GM21529 (cell line): ENCODE data around the gene DPH1.

ENCODE experiments used
- ATAC-seq: cut with Tn5 transposase; IDR thresholded peaks from one replicate; pipeline ENCODE4 v1.9.1; 2021; ENCODE audit not compliant: unreplicated experiment

Gene DPH1

DNA sequence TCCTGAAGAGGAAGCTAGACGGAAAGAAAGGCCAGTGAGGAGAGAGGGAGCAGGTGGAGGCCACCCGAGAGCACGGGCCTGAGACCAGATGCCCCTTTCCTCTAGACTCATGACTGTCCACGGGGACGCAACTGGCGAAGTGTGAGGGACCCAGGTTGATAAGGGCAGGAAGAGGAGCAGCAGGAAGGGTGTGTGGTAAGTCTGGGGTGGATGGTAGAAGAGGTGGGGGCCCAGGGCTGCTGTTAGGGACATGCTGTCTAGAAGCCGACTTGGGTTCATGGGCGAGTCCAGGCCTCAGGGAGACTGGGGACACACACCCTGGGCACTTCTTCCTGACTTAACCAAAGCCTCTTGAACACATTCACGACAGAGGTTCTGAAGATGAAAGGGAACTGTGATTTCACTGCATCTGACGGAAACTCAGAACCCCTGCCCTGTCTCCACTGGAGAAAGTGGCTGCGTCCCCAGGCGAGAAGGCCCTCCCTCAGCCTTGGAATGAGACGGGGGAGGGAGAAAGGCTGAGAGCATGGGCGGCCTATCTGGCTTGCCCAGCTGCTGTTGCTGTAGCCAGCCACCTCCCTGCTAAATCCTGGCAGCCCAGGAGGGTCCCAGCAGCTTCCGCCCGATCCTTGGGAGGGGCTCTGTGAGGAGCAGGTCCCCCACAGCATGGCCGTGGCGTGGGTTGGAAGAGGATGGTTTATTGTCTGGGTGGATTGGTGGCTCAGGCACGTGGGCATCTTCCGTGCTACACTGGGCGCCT, 30.9 kb downstream of the DPH1 start:
- ATAC-seq = no peak

DNA sequence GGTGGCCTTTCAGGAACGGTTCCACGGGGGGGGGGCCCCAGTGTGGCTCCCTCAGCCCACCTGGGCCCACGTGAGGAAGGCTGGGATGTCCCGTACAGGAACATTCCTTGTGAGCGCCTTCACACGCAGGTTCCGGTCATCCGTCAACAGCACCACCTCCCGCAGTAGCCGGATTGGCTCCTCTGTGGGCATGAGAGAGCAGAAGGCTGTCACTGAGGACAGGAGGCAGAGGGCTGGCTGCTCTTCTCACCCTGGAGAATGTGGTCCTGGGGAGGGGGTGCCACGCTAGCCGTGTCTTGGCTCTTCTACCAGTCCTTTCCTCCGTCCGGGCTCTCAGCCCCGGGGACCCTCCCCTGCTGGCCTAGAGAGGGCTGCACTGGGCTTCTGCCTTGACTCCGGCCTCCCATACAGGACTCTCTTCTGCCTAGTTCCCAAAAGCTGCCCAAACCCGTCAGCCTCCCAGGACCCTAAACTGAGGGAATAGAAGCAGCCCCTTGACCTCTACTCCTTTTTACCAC, 31.5 kb downstream of the DPH1 start:
- ATAC-seq = no peak

DNA sequence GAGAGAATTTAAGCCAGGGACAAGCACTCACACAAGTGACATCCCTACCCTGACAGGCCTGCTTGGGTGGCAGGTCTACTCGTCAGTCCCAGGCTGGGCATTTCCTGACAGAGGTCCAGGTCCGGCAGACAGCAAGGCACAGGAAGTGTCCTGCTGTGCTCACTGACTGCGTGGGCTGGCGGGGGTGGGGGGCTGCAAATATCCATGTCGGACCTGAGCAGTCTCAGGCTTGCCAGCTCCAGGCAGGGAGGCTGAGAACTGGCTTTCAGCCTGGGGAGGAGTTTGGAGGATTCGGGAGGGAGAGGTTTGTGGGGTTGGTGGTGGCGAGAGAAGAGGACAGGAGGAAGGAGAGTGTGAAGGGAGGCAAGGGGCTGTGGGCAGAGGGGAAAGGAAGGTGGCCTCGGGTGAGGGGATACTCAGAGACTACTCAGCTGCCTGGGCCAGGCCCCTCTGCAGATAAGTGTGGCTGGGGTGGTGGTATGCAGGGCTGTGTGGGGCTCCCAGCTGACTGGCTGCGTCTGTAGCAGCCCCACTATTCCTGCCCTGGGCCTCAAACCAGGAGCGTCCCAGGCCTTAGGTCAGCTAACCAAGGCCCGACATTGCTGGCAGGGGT, 32.7 kb downstream of the DPH1 start:
- ATAC-seq = no peak

DNA sequence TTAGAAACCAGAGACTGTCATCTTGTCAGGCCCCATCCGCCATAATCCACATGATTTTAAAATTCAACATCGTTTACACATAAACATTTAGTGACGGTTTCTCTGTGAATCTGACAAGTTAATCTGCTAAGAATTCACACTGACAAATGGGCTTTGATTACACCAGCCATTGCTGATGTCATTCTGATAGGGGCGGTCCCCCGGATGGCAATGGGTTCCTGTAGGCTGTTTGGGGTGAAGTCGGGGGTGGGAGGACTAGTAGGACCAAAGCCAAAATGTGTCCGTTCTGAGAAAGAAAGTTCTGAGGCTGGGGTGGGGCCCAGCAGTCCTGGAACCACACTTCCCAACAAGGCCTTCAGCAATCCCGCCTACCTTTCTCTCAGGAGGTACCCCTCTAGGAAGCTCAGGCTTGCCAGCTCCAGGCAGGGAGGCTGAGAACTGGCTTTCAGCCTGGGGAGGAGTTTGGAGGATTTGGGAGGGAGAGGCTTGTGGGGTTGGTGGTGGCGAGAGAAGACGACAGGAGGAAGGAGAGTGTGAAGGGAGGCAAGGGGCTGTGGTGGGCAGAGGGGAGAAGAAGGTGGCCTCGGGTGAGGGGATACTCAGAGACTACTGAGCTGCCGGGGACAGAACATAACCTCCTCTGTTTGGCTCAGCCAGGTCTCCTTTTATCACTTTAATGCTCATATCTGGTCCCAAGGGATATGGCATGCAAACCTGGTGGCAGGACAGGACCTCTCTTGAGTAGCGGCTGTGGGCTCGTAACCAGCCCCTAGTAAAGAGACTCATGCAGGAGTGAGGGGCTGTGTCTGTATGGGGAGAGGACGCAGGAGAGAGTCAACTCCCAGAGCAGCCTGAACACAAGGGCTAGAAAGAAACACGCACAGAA, 33.6 kb downstream of the DPH1 start:
- no peak for ATAC-seq

DNA sequence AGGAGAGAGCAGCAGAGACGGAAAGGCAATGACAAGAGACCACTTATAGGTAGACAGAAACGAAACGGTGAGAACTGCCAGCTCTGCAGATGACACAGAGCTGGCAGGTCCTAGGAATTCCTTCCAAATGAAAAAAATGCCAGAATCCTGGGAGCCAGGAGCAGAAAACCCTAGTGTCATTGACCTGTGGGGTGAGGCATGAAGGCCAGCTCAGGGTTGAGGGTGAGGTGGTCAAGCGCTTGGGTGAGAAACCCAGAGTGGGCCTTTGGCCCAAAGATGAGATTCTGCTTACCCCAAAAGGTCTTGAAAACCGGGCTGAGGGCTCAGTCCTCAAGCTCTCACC, 34.2 kb downstream of the DPH1 start:
- ATAC-seq = no peak

DNA sequence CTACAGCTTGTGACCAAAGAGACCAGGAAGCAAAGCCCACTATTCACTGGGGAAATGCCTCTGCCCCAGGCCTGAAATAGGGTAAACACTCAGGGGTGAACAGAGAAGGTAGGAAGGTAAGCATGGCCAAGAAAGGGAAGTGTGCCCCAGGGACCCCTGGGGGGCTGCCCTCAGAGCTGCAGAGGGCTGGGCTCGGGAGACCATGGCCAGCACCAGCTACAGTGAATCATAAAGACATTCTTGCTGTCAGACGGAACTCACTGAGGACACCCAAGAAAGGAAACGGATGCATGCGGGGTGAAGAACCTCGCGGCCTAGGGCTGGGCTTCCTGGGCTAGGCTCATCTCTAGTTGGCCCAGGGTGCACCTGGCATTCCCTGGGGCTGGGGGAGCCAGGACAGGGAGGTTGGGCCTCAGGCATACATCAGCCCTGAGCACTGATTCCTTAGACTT, 34.6 kb downstream of the DPH1 start:
- ATAC-seq = no peak

DNA sequence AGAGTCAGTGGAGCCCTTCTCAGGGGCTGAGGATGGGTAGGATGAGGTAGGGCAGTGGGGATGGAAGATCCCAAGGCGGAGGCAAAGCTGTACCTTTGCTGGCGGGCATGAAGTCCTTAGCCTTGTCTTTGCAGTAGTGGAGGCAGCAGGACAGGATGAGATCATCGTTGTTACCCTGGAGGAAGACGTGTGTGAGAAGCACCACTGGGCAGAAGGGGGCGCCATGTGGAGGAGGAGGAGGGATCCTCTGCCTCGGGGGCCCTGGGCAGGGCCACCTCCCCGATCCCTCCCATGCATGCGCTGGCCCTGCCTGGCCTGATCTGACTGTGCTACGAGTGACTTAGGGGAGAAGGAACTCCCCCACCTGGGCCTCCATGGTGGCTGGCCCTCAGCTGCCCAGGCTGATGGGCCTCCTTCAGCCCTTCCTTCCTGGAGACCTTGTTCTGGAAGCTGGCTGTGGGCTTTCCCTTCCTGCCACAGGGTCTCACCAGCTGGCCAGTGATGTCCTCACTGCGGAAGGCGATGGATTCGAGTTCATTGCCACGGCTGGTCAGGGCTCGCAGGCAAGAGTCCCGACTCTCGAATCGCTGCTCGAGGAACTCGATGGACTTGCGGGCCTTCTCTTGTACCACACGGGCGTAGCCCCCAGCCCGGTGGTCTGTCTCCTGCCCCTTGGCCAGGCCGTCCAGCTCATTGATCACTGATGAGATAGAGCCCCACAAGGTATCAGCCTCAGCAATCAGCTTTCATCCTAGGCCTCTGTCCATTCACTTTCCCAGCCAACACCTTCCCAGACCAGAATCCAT, 35.2 kb downstream of the DPH1 start:
- no peak for ATAC-seq

DNA sequence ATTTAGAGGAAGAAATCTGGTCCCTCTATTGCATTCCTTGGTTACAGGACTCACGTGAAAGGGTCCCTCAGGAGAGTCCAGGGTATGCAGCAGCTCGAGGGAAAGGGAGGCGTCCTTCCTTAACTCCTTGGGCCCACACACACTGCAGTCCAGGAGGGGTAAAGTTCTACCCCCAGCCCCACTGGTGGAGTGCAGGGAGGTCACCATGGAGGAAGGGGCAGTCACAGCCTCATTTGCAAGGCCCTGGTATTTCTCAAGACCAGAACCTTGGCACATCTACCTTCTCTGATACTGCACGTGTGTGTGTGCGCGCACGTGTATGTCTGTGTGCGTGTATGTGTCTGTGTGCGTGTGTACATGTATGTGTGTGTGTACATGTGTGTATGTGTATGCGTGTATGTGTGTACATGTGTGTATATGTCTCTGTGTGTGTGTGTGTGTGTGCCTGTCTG, 36.0 kb downstream of the DPH1 start:
- ATAC-seq = no peak

DNA sequence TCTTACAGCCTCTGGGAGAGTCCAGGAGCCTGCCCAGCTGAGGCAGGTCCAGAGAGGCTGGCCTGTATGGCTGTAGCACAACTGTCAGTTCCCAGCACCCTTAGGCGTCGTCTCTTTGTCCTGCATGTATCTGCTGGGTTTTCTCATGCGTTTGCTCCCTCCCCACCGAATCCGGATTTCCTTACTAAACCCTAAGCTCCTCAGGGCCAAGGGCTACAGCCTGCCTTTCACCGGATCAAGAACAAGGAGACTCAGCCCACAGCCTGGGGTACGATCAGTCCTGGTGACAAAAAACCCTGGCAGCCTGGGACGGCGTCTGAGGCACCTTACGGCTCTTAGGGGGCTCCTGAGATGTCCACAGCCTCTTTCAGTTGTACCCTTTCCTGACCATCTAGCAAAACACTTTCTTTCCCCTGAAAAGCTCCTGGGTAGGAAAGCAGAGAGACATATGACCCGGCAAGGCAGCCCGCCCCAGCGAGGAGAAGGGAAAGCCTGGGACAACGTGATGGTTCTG, 37.2 kb downstream of the DPH1 start:
- ATAC-seq = no peak

DNA sequence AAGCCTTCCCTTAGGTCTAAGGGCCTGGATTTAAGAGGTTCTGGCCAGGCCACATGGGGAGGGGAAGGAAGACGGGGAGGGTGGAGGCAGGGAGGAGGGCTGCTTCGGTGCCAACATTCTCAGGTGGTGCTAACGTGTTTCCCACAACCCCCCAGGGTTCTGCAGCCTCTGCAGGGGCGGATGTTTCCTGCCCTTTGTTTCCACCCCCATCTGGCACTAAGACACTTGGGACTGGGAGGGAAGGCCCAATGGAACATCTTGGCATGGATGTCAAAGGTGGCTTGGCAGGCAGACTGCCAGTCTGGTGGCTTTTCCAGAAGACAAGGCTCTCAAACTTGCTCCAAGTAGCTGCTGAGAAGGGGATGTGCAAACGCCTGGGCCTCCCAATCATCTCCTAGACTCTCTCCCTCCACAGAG, 37.7 kb downstream of the DPH1 start:
- no peak for ATAC-seq

DNA sequence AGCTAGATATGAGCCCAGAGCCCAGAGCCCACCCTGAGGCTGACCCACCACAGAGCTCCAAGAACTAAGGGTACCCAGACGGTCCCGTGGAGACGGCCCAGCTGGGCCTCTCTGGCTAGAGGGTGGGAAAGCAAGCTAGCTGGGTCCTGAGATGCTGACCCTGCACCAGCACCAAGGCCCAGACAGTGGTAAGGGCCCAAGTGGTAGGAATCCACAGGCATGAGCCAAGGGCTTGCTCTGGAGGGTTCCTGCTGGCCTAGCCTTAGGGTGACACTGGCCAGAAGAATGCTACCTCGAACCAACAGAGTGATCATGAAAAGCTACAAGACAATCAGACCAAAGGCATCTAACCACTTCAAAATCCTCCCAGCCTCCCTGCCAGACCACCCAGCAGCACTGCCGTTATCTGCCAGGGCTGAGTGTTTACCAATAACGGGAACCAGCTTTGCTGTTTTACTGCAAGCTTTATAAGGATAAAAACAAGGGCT, 38.1 kb downstream of the DPH1 start:
- no peak for ATAC-seq

DNA sequence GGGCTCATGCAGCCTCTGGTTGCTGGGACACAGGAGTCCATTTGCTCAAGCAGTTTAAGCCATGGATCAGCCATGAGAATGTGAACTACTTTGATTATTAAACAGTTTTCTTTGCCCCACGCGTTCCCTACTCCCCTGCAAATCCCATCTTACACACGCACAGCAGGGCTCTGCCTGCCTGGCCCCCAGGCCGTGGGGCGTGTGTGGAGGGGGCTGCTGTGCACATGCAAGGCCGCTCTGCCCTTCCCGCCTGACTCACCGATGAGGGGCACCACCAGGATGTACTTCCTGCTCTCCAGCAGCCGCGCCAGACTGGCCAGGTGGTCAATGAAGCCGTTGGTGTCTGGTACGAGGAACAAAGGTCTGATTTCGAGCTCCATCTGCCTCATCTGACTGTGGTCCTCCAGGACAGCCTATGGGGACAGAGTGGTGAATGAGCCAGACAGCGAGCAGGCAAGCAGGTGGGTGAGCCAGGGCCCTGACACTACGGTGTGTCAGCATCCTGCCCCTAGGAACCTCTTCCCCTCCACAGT, 38.6 kb downstream of the DPH1 start:
- no peak for ATAC-seq

DNA sequence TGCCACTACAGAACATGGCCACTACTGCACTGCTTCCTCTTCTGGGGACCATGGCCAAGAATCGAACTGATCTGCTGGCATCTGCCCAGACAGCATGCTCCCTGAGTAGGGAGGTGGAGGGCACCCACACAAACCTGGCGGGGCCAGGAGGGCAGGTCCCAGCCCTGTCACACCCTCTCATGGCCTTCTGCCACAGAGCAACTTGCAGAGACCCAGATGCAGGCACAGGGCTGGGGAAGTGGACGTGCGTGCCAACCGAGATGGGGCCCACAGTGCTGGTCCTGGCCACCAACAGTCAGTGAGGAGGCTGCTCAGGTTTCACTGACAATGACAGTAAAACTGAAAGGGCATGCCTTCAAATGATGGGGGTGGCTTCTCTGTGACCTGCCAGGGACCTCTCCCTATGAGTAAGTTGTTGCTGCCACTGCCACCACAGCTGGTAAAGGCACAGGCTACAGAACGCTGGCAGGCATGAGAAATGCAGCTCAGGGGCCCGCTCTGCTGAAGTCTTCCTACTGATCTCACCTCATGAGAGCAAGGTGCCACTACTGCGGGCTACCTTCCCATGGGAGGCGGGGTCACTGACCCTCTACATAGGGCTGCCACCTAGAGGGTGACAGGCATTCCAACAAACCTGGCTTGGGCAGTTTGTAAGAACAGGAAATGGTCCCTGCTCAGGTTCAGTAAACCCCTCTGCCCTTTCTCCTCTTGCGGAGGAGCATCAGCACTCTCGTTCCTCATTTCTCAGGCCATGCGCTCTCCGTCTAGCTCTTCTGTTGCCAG, 40.5 kb downstream of the DPH1 start:
- ATAC-seq = peak; percentile 78

DNA sequence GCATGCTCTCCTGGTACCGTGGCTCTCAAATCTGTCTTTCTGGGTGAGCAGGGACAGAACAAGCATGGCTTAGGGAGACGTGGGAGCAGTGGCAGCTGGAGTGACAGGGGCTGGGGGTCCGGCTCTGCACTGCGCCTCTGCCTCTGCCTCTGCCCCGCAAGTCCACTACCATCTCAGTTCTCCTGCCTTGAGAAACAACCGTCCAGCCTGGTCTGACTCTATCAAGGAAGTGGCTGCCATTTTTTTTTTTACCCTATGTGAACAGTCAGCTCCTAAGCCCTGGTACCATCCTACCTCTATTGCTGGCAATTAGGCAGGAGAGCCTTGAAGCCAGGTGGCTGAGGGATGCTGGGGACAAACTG, 41.1 kb downstream of the DPH1 start:
- no peak for ATAC-seq

DNA sequence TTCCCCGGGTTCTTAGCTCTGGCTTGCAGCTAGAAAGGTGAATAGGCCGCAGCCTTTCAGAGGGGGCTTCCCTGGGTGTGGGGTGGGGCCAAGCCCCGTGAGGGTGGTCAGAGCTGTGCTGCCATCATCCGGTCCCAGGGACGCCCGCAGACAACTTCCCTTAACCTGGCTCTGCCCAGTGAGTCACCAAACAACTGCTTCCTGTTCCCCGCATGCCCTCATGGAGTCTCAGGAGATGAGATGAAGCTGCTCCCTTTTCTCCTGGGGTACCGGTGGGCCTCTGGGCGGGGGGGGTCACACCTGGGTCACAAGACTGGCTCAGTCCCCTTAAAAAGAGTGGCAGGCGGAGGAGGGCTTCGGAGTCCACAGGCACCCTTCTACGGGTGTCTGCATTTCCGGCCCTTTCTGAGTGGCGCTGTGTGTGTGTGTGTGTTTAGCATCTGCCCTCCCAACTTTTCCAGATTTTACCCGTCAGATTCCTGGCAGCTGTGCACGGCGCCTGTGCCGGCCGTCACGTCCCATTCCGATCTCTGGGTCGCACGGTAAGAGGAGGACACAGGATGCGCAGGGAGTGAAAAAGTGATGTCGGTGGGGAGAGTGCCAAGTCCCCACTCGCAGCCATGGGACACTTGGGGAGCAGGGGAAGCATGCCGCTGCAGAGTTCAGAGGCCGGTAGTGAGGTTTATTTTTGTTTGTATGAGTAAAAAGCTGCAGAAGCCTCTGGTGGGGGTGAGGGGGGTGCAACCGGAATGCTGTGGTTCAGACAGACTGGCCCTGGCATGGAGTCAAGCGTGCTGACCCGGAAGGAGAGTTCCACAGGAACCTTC, 41.7 kb downstream of the DPH1 start:
- ATAC-seq = no peak

DNA sequence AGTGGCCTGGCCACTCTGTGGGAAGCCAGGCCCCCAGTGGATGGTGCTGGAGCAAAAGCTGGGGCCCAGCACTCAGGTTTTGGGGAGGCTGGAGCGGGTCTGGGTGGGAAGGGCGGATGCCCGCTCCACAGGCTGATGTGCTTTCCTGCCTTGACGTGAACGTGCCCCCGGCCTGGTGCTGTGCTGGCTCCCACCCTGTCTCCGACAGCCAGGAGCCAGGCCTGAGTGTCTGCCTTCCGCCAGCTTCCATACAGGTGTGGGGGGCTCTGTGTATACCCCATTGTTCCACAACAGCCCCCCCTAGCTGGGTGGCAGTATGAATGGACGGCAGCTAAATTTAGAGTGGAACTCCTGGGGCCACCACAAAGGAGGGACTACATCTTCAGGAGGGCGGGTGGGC, 45.0 kb downstream of the DPH1 start:
- ATAC-seq = no peak

DNA sequence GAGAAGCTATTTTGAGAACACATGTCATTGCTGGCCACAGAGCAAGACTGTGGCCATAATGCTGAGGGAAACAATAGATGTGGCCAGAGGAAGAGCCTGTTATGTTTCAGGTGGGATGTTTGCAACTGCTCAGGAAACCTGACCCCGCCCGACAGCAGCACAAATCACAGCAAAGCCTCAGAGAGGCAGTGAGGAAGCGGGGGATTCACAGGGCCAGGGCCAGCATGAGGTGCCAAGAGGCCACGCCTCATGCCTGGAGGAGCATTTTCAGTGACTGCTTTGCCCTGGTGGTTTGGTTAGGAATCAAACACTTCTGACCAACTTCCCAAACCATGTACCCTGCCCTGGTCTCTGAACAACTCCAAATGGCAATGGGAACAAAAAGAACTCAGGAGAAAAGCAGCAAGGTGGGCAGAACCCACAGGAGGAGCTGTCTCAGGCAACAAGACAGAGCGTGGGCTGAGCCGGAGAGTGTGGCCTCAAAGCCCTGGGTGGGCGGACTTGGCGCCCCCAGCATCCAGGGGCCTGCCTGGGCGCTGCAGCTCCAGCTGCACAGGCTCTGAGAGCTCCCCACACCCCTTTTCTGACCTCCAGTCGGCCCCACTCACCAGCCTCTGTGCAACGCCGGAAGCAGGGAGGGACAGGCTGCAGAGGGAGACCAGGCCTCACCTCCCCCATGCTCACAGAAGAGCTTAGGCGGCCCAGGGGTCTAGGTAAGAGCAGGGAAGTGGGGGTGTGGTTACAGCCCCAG, 45.6 kb downstream of the DPH1 start:
- no peak for ATAC-seq
